OCI-LY1 (cell line): ENCODE measurements around the gene HEXIM1.

Experiments
- H2AFZ ChIP-seq: fragments of 200-600 bp; sonication (generic), shearing (Covaris generic); 2 replicates; pipeline ENCODE4 v1.6.0; 2014; ENCODE audit warnings: antibody characterized with exemption, mild to moderate bottlenecking, low read length
- H3F3A ChIP-seq: fragments of 200-600 bp; sonication (generic), shearing (Covaris generic); 2 replicates; pipeline ENCODE4 v1.6.0; 2014; ENCODE audit warnings: mild to moderate bottlenecking, antibody characterized with exemption, low read length, moderate library complexity; ENCODE audit not compliant: insufficient read depth
- H3K27ac ChIP-seq: fragments of 200-600 bp; sonication (generic); 2 replicates; pipeline ENCODE4 v1.5.1; 2014; ENCODE audit warnings: low read length, mixed run types, mild to moderate bottlenecking, low read depth; ENCODE audit not compliant: poor library complexity, severe bottlenecking
- H3K27me3 ChIP-seq: fragments of 200-600 bp; sonication (generic); 2 replicates; pipeline ENCODE4 v1.6.0; 2014; ENCODE audit warnings: antibody characterized with exemption, mild to moderate bottlenecking, low read length, moderate library complexity; ENCODE audit not compliant: insufficient read depth
- H3K36me3 ChIP-seq: fragments of 200-600 bp; sonication (generic); 2 replicates; pipeline ENCODE4 v1.6.1; 2014; ENCODE audit warnings: mild to moderate bottlenecking, antibody characterized with exemption, low read length, moderate library complexity, mixed read lengths; ENCODE audit not compliant: insufficient read depth
- H3K4me1 ChIP-seq: fragments of 200-600 bp; sonication (generic); 2 replicates; pipeline ENCODE4 v1.5.1; 2014; ENCODE audit warnings: mild to moderate bottlenecking, low read length, moderate library complexity; ENCODE audit not compliant: insufficient read depth, severe bottlenecking
- H3K4me2 ChIP-seq: fragments of 200-600 bp; sonication (generic), shearing (Covaris generic); 2 replicates; pipeline ENCODE4 v1.6.1; 2014; ENCODE audit warnings: low read length
- H3K4me3 ChIP-seq: fragments of 200-600 bp; sonication (generic); 2 replicates; pipeline ENCODE4 v1.5.1; 2014; ENCODE audit warnings: low read length, low read depth, mild to moderate bottlenecking, mixed read lengths; ENCODE audit not compliant: poor library complexity, severe bottlenecking
- H3K79me2 ChIP-seq: fragments of 200-600 bp; shearing (Covaris generic); 2 replicates; pipeline ENCODE4 v1.6.1; 2016; ENCODE audit warnings: mixed run types, low read length, mixed read lengths; ENCODE audit not compliant: insufficient read depth
- H3K9ac ChIP-seq: fragments of 200-600 bp; sonication (generic), shearing (Covaris generic); 2 replicates; pipeline ENCODE4 v1.6.1; 2014; ENCODE audit warnings: mild to moderate bottlenecking, low read length, mixed read lengths
- H3K9me2 ChIP-seq: fragments of 200-600 bp; sonication (generic), shearing (Covaris generic); 2 replicates; pipeline ENCODE4 v1.6.1; 2014; ENCODE audit warnings: low read depth, mild to moderate bottlenecking, low read length, mixed read lengths
- H3K9me3 ChIP-seq: fragments of 200-600 bp; shearing (Covaris generic); 2 replicates; pipeline ENCODE4 v1.6.1; 2014; ENCODE audit warnings: low read length, mixed read lengths
- H4K20me1 ChIP-seq: fragments of 200-600 bp; sonication (generic), shearing (Covaris generic); 2 replicates; pipeline ENCODE4 v1.6.0; 2016; ENCODE audit warnings: mild to moderate bottlenecking, low read length; ENCODE audit not compliant: insufficient read depth
- EZH2 ChIP-seq: fragments of 200-600 bp; sonication (generic), shearing (Covaris generic); IDR thresholded peaks from 2 replicates; pipeline ENCODE4 v1.8.0; 2017; ENCODE audit warnings: borderline replicate concordance, mixed run types, mild to moderate bottlenecking, antibody characterized with exemption, low read length, moderate library complexity, mixed read lengths
- TF ChIP-seq, protein P1 (sequence below): fragments of 200-600 bp; sonication (generic), shearing (Covaris generic); IDR thresholded peaks from 2 replicates; pipeline ENCODE4 v1.5.1; 2017; ENCODE audit warnings: mild to moderate bottlenecking, antibody characterized with exemption, low read length, moderate library complexity, mixed read lengths

The HEXIM1 gene

DNA sequence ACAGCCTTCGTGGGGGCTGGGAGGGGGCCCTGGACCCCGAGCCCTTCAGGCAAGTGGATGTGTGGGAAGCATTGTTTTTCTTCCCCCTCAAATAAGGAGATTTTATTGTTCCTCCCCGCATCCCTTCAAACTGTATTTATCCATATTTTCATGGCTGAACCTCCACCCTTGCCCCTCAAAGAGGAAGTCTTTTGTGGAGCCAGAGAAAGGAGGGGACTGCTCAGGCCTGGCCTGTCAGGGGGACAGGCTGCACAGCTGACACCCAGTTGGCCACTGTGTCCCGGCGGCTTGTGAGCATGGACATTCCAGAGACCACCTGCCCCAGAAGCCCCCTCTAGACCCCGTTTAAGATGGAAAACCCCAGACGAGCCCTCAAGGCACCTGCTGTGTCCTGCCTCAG lies 29.3 kb downstream of the HEXIM1 start:
- Histone ChIP-seq H3K9me2 (no peaks in the 10 kb centered on the region), H3K9me3 (no peaks in the 10 kb centered on the region), H3K79me2 (no peaks in the 10 kb centered on the region), H3K4me3 (no peak overlapping the region), H2AFZ (no peak overlapping the region), H4K20me1 (no peaks in the 10 kb centered on the region), H3K9ac (no peak overlapping the region), H3K27ac (no peak overlapping the region), H3K4me2 (no peak overlapping the region), H3F3A (no peaks in the 10 kb centered on the region), H3K4me1 (peaks cover 6% of the 10 kb centered on the region), H3K36me3 (no peaks in the 10 kb centered on the region), H3K27me3 (no peaks in the 10 kb centered on the region)
- TF ChIP-seq EZH2: no peak
- TF ChIP-seq, protein P1, sequence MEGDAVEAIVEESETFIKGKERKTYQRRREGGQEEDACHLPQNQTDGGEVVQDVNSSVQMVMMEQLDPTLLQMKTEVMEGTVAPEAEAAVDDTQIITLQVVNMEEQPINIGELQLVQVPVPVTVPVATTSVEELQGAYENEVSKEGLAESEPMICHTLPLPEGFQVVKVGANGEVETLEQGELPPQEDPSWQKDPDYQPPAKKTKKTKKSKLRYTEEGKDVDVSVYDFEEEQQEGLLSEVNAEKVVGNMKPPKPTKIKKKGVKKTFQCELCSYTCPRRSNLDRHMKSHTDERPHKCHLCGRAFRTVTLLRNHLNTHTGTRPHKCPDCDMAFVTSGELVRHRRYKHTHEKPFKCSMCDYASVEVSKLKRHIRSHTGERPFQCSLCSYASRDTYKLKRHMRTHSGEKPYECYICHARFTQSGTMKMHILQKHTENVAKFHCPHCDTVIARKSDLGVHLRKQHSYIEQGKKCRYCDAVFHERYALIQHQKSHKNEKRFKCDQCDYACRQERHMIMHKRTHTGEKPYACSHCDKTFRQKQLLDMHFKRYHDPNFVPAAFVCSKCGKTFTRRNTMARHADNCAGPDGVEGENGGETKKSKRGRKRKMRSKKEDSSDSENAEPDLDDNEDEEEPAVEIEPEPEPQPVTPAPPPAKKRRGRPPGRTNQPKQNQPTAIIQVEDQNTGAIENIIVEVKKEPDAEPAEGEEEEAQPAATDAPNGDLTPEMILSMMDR: no peak

DNA sequence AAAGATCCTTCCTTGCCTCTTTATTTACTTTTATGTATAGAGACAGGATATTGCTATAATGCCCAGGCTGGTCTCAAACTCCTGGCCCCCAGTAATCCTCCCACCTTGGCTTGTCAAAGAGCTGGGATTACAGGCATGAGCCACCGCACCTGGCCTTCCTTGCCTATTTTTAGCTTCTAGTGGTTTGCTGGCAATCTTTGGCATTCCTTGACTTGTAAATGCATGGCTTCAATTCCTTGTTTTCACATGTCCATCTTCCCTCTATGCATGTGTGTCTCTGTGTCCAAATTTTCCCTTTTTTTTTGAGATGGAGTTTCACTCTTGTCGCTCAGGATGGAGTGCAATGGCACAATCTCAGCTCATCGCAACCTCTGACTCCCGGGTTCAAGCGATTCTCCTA lies 35.9 kb downstream of the HEXIM1 start:
- no peak overlapping the region for H3K4me3 ChIP-seq
- no peak overlapping the region for H3K9ac ChIP-seq
- TF ChIP-seq, protein P1: no peak
- no peak for TF ChIP-seq EZH2
- H3K79me2 ChIP-seq: no peaks in the 10 kb centered on the region
- no peak overlapping the region for H3K27ac ChIP-seq
- no peak overlapping the region for H3K4me2 ChIP-seq
- H3K9me2 ChIP-seq: no peaks in the 10 kb centered on the region
- H3F3A ChIP-seq: no peaks in the 10 kb centered on the region
- no peaks in the 10 kb centered on the region for H3K36me3 ChIP-seq
- H3K9me3 ChIP-seq: no peaks in the 10 kb centered on the region
- H3K27me3 ChIP-seq: no peaks in the 10 kb centered on the region
- H2AFZ ChIP-seq: no peak overlapping the region
- H3K4me1 ChIP-seq: no peaks in the 10 kb centered on the region
- H4K20me1 ChIP-seq: no peaks in the 10 kb centered on the region

DNA sequence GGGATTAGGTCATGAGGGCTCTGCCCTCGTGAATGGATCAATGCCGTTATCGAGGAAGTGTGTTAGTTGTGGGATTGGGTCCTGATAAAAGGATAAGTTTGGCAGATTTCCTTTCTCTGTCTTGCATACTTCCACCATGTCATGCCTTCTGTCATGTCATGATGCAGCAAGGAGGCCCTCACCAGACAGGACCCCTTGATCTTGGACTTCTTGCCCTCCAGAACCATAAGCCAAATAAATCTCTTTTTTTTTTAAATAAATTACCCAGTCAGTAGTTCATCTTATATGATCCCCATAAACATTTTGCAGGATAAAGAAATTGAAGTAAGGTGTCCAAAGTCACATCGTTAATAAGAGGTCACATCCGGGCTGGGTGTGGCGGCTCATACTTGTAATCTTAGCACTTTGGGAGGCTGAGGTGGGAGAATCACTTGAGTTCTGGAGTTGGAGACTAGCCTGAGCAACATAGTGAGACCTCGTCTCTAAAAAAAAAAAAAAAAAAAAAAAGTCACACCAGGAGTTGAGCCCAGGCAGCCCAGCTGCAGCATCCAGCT lies 38.6 kb downstream of the HEXIM1 start:
- TF ChIP-seq EZH2: no peak
- TF ChIP-seq, protein P1: no peak
- H3K9me3 ChIP-seq: no peaks in the 10 kb centered on the region
- H3K4me3 ChIP-seq: no peak overlapping the region
- peaks cover 6% of the 10 kb centered on the region for H3K4me1 ChIP-seq
- no peaks in the 10 kb centered on the region for H3K27me3 ChIP-seq
- H3K9ac ChIP-seq: no peak overlapping the region
- no peak overlapping the region for H2AFZ ChIP-seq
- H3K4me2 ChIP-seq: no peak overlapping the region
- no peaks in the 10 kb centered on the region for H3K79me2 ChIP-seq
- H3K36me3 ChIP-seq: no peaks in the 10 kb centered on the region
- no peaks in the 10 kb centered on the region for H3K9me2 ChIP-seq
- no peaks in the 10 kb centered on the region for H3F3A ChIP-seq
- no peak overlapping the region for H3K27ac ChIP-seq
- H4K20me1 ChIP-seq: no peaks in the 10 kb centered on the region
